Right hindlimb (tissue), 1 donor: Measurements from ENCODE around the gene STPG3.

Source experiments
- DNase-seq: peaks from one replicate; pipeline ENCODE4 v3.0.0-alpha.2; 2018

STPG3 gene

GRCh38 chr9:137281345-137282116, 30.4 kb downstream of the STPG3 start:
- peak; percentile 33 for DNase-seq

GRCh38 chr9:137286975-137287383, 35.9 kb downstream of the STPG3 start:
- no peak for DNase-seq

DNA sequence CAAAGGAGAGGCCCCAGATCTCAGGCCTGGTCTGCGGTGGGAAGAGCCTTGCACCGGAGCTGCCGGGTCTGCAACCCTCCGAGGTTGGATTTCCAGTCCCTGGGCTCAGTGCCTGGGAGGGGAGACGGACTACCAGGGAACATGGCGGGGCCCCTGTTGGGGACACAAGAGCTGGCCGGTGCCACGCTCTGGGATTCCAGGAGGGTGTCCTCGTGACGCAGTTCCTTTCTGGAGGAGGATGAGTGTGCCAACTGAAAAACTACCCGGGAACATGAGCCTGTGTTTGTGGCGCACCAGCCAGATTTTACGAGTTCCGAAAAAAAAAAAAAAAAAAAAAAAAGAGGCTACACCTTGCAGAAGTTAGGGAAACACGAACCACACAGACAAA, 42.0 kb downstream of the STPG3 start:
- DNase-seq, result no peak

DNA sequence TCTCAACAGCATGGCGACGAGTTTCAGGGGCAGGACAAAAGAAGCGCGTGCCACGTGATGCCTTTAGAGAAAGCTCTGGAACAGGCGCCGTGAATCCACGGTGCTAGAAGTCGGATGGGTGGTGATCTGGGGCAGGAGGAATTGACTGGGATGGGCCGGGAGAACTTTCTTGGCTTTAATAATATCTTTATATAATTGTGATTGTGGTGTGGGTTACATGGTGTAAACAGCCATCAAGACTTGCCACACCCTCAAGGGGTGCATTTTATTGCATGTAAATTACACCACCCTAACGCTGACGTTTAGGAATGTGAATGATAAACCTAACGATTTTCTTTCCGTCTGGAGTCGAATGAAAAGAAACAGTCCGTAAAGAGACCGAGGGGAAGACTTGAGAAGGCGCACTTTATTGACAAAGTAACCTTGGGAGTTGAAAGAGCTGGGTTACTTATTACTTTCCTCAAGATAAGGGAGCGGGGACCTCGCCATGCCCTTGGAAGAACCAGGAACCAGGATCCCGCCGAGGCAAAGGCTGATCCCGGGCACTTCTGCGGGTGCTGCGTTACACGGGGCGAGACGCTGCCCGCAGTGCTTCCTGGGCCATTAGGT, 42.5 kb downstream of the STPG3 start:
- DNase-seq, result no peak

GRCh38 chr9:137294091-137294680, 43.1 kb downstream of the STPG3 start:
- DNase-seq, result peak; percentile 20

- DNase-seq, result peak; percentile 24
Observed at GRCh38 chr9:137294681-137295237, 43.7 kb downstream of the STPG3 start.

DNA sequence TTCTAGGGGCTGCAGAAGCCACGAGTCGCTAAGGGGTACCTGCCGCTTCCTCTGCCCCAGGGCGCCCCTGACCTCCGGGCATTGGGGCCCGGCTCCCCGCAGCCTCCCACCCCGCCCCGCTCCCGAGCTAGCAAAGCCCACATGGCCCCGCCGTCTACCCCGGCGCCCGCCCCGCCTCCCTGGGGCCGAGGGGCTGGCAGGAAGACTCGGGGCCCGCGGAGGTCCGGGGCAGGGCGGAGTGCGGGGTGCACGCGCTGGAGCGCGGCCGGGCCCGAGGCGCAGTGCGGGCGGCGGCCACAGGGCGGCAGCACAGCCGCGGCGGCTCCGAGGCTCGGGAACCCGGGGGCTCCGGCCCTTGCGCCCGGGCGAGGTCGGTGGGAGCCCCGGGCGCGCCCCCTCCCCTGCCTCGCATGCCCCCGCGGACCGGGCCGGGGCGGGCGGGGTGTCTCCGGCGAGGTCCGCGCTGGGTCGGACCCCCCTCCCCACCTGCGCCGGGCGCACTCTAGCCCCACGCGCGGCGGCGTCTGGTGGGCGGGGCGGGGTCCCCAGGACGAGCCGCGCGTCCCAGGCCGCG, 44.2 kb downstream of the STPG3 start:
- DNase-seq, result peak; percentile 34

DNA sequence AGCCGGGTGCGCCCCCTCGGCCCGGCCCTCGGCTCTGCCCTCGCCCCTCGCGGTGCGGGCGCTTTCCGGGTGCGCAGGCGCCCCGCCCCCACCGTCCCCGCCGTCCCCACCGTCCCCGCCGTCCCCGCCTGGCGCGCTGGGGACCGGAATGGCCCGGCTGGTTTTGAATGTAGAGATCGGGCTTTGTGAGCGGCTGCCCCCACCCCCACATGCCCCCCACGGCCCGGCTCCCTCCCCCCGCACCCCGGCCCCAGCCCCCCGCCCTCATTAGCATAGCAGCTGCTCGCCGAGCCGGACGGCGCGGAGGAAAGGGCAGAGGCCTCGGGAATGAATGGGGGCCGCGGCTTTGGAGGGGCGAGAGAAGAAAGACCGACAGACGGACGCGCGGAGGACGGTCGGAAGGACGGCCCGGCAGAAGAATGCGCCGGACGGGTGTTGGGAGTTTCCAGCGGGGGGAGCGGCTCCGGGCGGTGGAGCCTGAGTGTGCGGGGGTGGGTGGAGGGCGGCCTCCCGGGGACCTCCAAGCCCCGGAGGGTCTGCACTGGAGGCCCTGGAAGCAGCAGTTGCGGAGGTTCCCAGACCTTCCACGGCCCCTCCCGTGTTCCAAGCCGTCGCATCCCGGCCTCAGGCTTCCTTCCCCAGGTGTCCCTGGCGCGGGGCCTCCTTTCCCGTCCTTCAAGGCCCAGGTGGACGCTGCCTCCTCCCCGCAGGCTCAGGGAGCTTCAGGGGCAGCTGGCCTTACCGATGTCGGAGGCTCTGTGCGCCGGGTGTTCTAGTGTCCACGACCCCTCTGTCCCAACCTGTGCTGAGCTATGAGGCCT, 45.0 kb downstream of the STPG3 start:
- peak; percentile 34 for DNase-seq

DNA sequence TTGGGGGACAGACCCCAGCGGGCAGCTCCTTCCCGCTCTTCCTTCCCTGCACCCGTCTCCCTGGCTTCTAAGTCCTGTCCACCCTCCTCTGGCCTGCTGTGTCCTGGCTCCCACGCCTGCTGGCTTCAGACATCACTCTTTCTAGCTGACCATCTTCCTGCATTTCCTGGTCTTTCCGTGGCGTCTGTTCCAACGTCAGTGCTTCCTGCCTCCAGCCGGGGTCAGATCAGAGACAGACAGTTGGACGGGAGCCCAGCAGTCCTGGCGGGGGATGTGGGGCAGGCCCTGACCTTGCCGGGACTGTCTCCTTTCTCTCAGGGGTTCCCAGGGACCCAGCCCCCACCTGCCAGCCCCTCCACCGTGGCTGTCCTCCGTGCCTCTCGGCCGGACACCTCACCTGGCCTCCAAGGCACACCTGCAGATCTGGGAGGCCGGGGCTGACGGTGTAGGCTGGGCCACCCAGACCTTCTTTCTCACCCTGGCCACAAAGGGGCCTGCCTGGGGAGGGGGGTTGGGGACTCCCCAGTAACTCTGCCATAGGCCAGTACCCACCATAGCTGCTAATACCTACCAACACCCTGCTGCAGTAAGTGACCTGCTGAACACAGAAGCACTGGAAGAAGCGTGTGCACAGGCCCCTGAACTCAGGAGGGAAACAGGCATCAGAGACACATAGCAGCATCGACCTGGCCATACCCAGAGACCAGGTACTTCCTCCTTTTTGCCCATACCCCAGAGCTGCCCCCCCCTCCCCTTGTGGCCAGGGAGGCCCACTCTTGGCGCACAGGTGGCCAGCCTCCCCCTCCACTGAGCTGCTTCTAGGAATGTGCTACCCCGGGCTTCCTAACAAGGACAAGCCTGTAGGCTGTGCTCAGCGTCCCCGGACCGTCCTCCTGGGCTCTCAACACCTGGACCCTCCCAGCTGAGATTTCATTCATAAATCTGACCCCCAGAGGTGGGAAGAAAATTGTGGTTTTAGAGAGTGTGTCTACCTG, 45.9 kb downstream of the STPG3 start:
- peak; percentile 54 for DNase-seq

- DNase-seq, result no peak
Observed at GRCh38 chr9:137297966-137298365, 46.9 kb downstream of the STPG3 start.

GRCh38 chr9:137298401-137299202, 47.5 kb downstream of the STPG3 start:
- DNase-seq, result no peak

- no peak for DNase-seq
Observed at GRCh38 chr9:137299203-137299565, 48.1 kb downstream of the STPG3 start.

DNA sequence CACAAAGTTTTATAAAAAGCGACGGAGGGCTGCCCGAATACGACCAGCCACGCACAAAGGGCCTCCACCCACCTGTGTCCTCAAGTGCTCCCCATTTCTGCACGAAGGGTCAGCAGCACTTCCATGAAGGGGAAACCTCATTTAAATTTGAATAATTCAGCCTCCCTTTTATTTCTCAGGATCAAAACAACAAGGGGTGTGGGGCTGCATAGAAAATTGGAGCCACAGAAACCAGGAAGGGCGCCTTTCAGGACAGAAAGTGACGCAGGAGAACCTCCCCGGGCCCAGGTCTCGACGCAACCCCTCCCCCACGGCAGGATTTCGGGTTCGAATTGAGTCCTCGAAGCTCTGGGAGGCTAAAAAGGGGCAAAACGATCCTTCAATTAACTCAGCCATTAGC, 48.9 kb downstream of the STPG3 start:
- DNase-seq, result no peak

DNA sequence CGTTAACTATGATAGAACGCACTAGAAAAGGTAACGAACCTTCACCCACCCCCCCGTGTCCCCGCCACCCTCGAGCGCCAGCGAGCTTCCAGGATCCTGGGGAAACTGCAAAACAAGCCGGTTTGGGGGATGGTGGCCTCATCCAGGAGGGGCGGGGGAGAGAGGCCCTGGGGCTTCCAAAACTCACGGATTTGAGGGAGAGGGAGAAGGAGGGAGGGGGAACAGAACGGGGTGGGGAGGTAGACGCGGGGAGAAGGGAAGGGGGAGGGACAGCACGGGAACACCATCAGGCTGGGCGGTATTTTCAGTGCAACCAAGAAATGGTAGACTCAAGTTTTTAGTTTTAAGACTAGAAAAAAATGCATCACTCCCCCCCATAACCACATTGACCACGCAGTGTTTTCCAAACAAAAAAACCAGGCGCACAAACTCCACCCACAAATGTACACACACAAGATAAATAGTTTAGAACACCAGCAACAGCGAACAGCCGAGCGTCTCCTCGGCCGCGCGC, 49.5 kb downstream of the STPG3 start:
- DNase-seq, result peak; percentile 61

DNA sequence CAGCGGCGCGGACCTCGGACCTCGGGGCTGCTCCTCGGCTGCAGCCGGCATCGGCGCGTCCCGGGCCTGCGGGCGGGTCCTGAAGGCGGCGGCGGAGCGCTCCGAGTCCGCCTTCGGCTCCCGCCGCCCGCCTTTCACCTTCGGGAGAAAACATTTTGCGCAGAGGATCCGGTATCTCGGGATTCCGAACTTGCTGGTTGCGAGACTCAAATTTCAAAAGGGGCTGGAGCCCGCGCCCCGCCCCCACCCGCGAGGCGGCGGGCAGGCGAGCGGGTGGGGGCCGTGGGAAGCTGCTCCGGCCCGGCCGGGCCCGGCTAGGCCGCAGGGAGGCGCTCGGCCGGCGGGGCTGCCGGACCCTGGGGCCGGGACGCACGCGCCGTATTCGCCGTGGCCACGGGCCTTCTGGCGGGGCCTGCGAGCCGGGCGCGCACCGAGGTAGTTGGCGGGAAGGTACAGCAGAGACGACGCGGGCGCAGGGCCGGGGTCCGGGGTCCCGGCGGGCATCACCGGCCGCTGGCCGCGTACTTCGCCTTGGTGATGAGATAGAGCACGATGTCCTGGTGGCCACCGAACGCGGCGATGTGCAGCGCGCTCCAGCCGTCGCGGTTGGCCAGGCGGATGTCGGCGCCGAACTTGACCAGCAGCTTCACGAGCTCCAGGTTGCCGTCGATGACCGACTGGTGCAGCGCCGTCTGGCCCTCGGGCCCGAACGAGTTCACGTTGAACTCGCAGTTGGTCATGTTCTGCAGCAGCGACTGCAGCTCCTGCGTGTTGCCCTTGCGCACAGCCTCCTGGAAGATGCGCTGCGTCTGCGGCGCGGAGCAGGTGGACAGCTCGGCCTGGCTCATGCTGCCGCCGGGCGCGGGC, 50.2 kb downstream of the STPG3 start:
- DNase-seq, result peak; percentile 63

- DNase-seq, result peak; percentile 88
Observed at GRCh38 chr9:137302118-137302448, 51.0 kb downstream of the STPG3 start, which contains the start of gene NRARP. NRARP (minus strand) TSS chr9:137302271; CDS start chr9:137301928, 343 bp downstream.

GRCh38 chr9:137302449-137303150, 51.5 kb downstream of the STPG3 start:
- no peak for DNase-seq
